Right cardiac atrium (tissue), 5 donors: ENCODE measurements around the gene ALOXE3. TPM values are rescaled to one million over a fixed set of nuclear protein-coding genes. Genes with fewer than 3 reads are reported as not detected.
A peak's percentile ranks its signal among the peaks of the same experiment; 100 is the strongest.

ENCODE experiments used
- ATAC-seq, 2 donors: fragments of 200-7000 bp; cut with Tn5 transposase; one replicate each; pipeline versions ENCODE4 v1.8.0 to v1.9.1; 2020; ENCODE audit warnings: moderate library complexity in 2 of 2, mild to moderate bottlenecking in 1 of 2
- DNase-seq, 3 donors: peaks; one replicate each; pipeline ENCODE4 v3.0.0-alpha.2; 2020
- H3K27ac ChIP-seq: one replicate; pipeline ENCODE4 v1.5.1; 2013; ENCODE audit warnings: mild to moderate bottlenecking, low read length, control low read depth, moderate library complexity
- H3K27me3 ChIP-seq: one replicate; pipeline ENCODE4 v1.6.1; 2013; ENCODE audit not compliant: control insufficient read depth, insufficient read depth
- H3K4me1 ChIP-seq: one replicate; pipeline ENCODE4 v1.6.1; 2013; ENCODE audit warnings: low read length; ENCODE audit not compliant: control insufficient read depth, insufficient read depth
- H3K4me3 ChIP-seq: one replicate; pipeline ENCODE4 v1.5.1; 2013; ENCODE audit warnings: low read length, control low read depth
- H3K9me3 ChIP-seq: one replicate; pipeline ENCODE4 v1.6.1; 2013; ENCODE audit warnings: low read length; ENCODE audit not compliant: control insufficient read depth
- WGBS: extraction: QIAGEN DNeasy Blood & Tissue Kit; methylation state at CpG from one replicate; pipeline ENCODE4 v1.1.7; 2013; 5-methylcytosine and 5-hydroxymethylcytosine counted together
- intact Hi-C, 4 donors: fragments of 100-400 bp; cut with DNase I; formaldehyde crosslinking; loops; one replicate each; pipeline versions ENCODE4 v1.11.0 to v1.14.0; 2022 to 2023
- long read RNA-seq, 4 donors: library from polyadenylated mRNA; unstranded; transcript quantifications; one replicate each; pipeline ENCODE4 v2.0.0, GENCODE V29; 2020 to 2021
- polyA plus RNA-seq: library from polyadenylated mRNA; stranded (reverse); fragments of 200-250 nt; gene quantifications from one replicate; pipeline ENCODE4 v1.2.3, GENCODE V29; 2013
- total RNA-seq, 4 donors: library from RNA; stranded (reverse); fragmentation: NEBNext Ultra II Directional; extraction: Animal tissue kit (Norgen Biotek cat#: 25700); gene quantifications; one replicate each; pipeline ENCODE4 v1.2.1, GENCODE V29; 2021
- donor health status: healthy with polysubstance abuse.
- donor health status: DM: no; HTN: yes; CAD: no.
- donor health status: DM: no; HTN: no; CAD: no.
- donor health status: DM: no; HTN: yes; CAD: no; lungs with severe emphysema.
- donor health status: DM: yes; HTN: yes; CAD: no.

Gene ALOXE3
- total RNA-seq (not detected), polyA plus RNA-seq (not detected)
- long read RNA-seq, donor 1: 0 reads
- long read RNA-seq, donor 2: 0 reads
- long read RNA-seq, donor 3: 0 reads
- long read RNA-seq, donor 4: 0 reads

GRCh38 chr17:8117980-8118768 lies at the start of gene ALOXE3:
Gene ALOXE3 (minus strand): TSS chr17:8118514. CDS start chr17:8117990, 524 bp downstream.
- Histone ChIP-seq H3K4me1 (no peaks in the 10 kb centered on the region), H3K4me3 (peak within 1 kb of the TSS; percentile 57), H3K9me3 (no peaks in the 10 kb centered on the region), H3K27me3 (no peaks in the 10 kb centered on the region), H3K27ac (peak within 1 kb of the TSS; percentile 25)
- ATAC-seq: peak in 1 of 2 donors; percentile 2
- under 1% methylated on average over 33 of the region's 33 CpGs for whole genome bisulfite sequencing
- DNase-seq: peak in 2 of 3 donors; percentile 66 to 70
- intact Hi-C loops: loop anchor here in 1 of 4 donors (2.0 to 5.0 kb wide), 2 partner anchors 36 to 69 kb away; no protein-coding TSS in a partner anchor

- Histone ChIP-seq H3K9me3 (no peaks in the 10 kb centered on the region), H3K27ac (no peak overlapping the region), H3K4me1 (peaks cover 15% of the 10 kb centered on the region), H3K27me3 (no peaks in the 10 kb centered on the region), H3K4me3 (no peak overlapping the region)
- WGBS: 84% methylated on average over 3 of the region's 3 CpGs
- intact Hi-C loops: no loop called here
- DNase-seq (no peak), ATAC-seq (no peak)
Measured at GRCh38 chr17:8167526-8167925, 49.2 kb upstream of the ALOXE3 start.

GRCh38 chr17:8166731-8167130 lies 48.4 kb upstream of the ALOXE3 start:
- no peak for ATAC-seq
- no peaks in the 10 kb centered on the region for H3K27me3 ChIP-seq
- H3K27ac ChIP-seq: no peak overlapping the region
- no peaks in the 10 kb centered on the region for H3K9me3 ChIP-seq
- intact Hi-C loops: no loop called here
- 94% methylated on average over 6 of the region's 6 CpGs for WGBS
- H3K4me3 ChIP-seq: no peak overlapping the region
- peak in 1 of 3 donors; percentile 14 for DNase-seq
- H3K4me1 ChIP-seq: peaks cover 15% of the 10 kb centered on the region

- intact Hi-C loops: no loop called here
Measured at GRCh38 chr17:8164815-8165131, 46.5 kb upstream of the ALOXE3 start.

GRCh38 chr17:8163978-8164814 lies 45.9 kb upstream of the ALOXE3 start:
- WGBS: 19% methylated on average over 13 of the region's 13 CpGs
- DNase-seq (peak; percentile 84 to 94 (median 93)), ATAC-seq (peak; percentile 85 to 86)
- H3K27ac ChIP-seq: peak overlapping the region; percentile 94
- intact Hi-C loops: no loop called here
- peaks cover 22% of the 10 kb centered on the region for H3K4me1 ChIP-seq
- no peaks in the 10 kb centered on the region for H3K27me3 ChIP-seq
- H3K9me3 ChIP-seq: no peaks in the 10 kb centered on the region
- no peak overlapping the region for H3K4me3 ChIP-seq

More at GRCh38 chr17:8164815-8165131, 46.5 kb upstream of the ALOXE3 start:
- ATAC-seq (no peak), DNase-seq (peak in 1 of 3 donors; percentile 30)
- Histone ChIP-seq H3K4me3 (no peak overlapping the region), H3K27me3 (no peaks in the 10 kb centered on the region), H3K9me3 (no peaks in the 10 kb centered on the region), H3K4me1 (peaks cover 22% of the 10 kb centered on the region), H3K27ac (peak overlapping the region; percentile 94)
- 50% methylated on average over 6 of the region's 6 CpGs for WGBS

- ATAC-seq: peak; percentile 3 to 7
- 9% methylated on average over 54 of the region's 55 CpGs for WGBS
Measured at GRCh38 chr17:8162997-8163977, 45.0 kb upstream of the ALOXE3 start.

GRCh38 chr17:8162233-8162996 lies 44.1 kb upstream of the ALOXE3 start, which contains the start of gene VAMP2:
Gene VAMP2 (minus strand): TSS chr17:8162948. CDS start chr17:8162879, 69 bp downstream.
- Histone ChIP-seq H3K27me3 (no peaks in the 10 kb centered on the region), H3K9me3 (no peaks in the 10 kb centered on the region), H3K4me1 (peaks cover 22% of the 10 kb centered on the region), H3K4me3 (peak within 1 kb of the TSS; percentile 92), H3K27ac (peak within 1 kb of the TSS; percentile 97)
- DNase-seq (peak; percentile 85 to 95 (median 94)), ATAC-seq (peak; percentile 50 to 64)
- WGBS: under 1% methylated on average over 75 of the region's 75 CpGs
- intact Hi-C loops: no loop called here

More at GRCh38 chr17:8162997-8163977, 45.0 kb upstream of the ALOXE3 start:
- Histone ChIP-seq H3K9me3 (no peaks in the 10 kb centered on the region), H3K27me3 (no peaks in the 10 kb centered on the region), H3K4me1 (peaks cover 22% of the 10 kb centered on the region), H3K4me3 (peak overlapping the region; percentile 92), H3K27ac (peak overlapping the region; percentile 94)
- intact Hi-C loops: no loop called here
- DNase-seq: peak in 2 of 3 donors; percentile 73

GRCh38 chr17:8161289-8162232 lies 43.2 kb upstream of the ALOXE3 start:
- intact Hi-C loops: no loop called here
- Histone ChIP-seq H3K4me3 (peak overlapping the region; percentile 92), H3K27me3 (no peaks in the 10 kb centered on the region), H3K4me1 (peaks cover 22% of the 10 kb centered on the region), H3K27ac (peak overlapping the region; percentile 97), H3K9me3 (no peaks in the 10 kb centered on the region)
- ATAC-seq (no peak), DNase-seq (peak in 2 of 3 donors; percentile 64 to 68)
- 45% methylated on average over 19 of the region's 19 CpGs for WGBS

- intact Hi-C loops: no loop called here
- DNase-seq (peak in 1 of 3 donors; percentile 42), ATAC-seq (no peak)
- H3K27ac ChIP-seq: peak overlapping the region; percentile 57
- no peaks in the 10 kb centered on the region for H3K9me3 ChIP-seq
- H3K4me3 ChIP-seq: no peak overlapping the region
- WGBS: 42% methylated on average over 5 of the region's 5 CpGs
- H3K4me1 ChIP-seq: peaks cover 22% of the 10 kb centered on the region
- H3K27me3 ChIP-seq: no peaks in the 10 kb centered on the region
Measured at GRCh38 chr17:8160741-8161221, 42.5 kb upstream of the ALOXE3 start.
